H9 (cell line): ENCODE results near the gene EHD4. TPM values are rescaled to one million over a fixed set of nuclear protein-coding genes. Genes with fewer than 3 reads are reported as not detected.

Experiments
- DNase-seq: peaks from one replicate; pipeline ENCODE4 v3.0.0-alpha.2; 2017
- H2AFZ ChIP-seq: one replicate; pipeline ENCODE4 v1.6.1; 2013; ENCODE audit warnings: mild to moderate bottlenecking, low read length, control low read depth, moderate library complexity
- H2AK5ac ChIP-seq: 2 replicates; pipeline ENCODE4 v1.6.1; 2013; ENCODE audit warnings: low read length, control low read depth, mixed read lengths; ENCODE audit not compliant: insufficient read length
- H2BK120ac ChIP-seq: one replicate; pipeline ENCODE4 v1.6.1; 2013; ENCODE audit warnings: low read depth, mild to moderate bottlenecking, low read length, control low read depth, inconsistent platforms; ENCODE audit not compliant: poor library complexity, severe bottlenecking
- H2BK12ac ChIP-seq: 2 replicates; pipeline ENCODE4 v1.6.1; 2013; ENCODE audit warnings: low read length, control low read depth, mixed read lengths, low read depth; ENCODE audit not compliant: insufficient read length
- H2BK15ac ChIP-seq: 2 replicates; pipeline ENCODE4 v1.6.1; 2013; ENCODE audit warnings: low read depth, low read length, control low read depth
- H2BK20ac ChIP-seq: one replicate; pipeline ENCODE4 v1.6.1; 2013; ENCODE audit warnings: low read depth, mild to moderate bottlenecking, low read length, control low read depth, inconsistent platforms; ENCODE audit not compliant: poor library complexity, severe bottlenecking
- H2BK5ac ChIP-seq: 2 replicates; pipeline ENCODE4 v1.6.1; 2013; ENCODE audit warnings: low read length, control low read depth, mixed read lengths; ENCODE audit not compliant: insufficient read length
- H3K14ac ChIP-seq: 2 replicates; pipeline ENCODE4 v1.6.1; 2013; ENCODE audit warnings: low read length, control low read depth; ENCODE audit not compliant: insufficient read depth
- H3K18ac ChIP-seq: 2 replicates; pipeline ENCODE4 v1.6.1; 2013; ENCODE audit warnings: low read depth, mild to moderate bottlenecking, mixed read lengths, low read length, control low read depth; ENCODE audit not compliant: insufficient read length
- H3K23ac ChIP-seq: 2 replicates; pipeline ENCODE4 v1.6.1; 2013; ENCODE audit warnings: low read length, control low read depth, mixed read lengths, low read depth; ENCODE audit not compliant: insufficient read length
- H3K23me2 ChIP-seq: 2 replicates; pipeline ENCODE4 v1.6.1; 2013; ENCODE audit warnings: low read depth, mild to moderate bottlenecking, mixed read lengths, low read length, control low read depth; ENCODE audit not compliant: insufficient read length, poor library complexity, severe bottlenecking
- H3K27ac ChIP-seq: 2 replicates; pipeline ENCODE4 v1.5.1; 2013; ENCODE audit warnings: low read length, control low read depth, mixed read lengths, low read depth; ENCODE audit not compliant: insufficient read length
- H3K27me3 ChIP-seq: 2 replicates; pipeline ENCODE4 v1.6.1; 2013; ENCODE audit warnings: low read length, control low read depth, inconsistent platforms; ENCODE audit not compliant: insufficient read depth
- H3K4ac ChIP-seq: 2 replicates; pipeline ENCODE4 v1.6.1; 2013; ENCODE audit warnings: low read depth, mild to moderate bottlenecking, control low read depth, inconsistent platforms, low read length, moderate library complexity
- H3K4me1 ChIP-seq: 2 replicates; pipeline ENCODE4 v1.6.1; 2013; ENCODE audit warnings: low read length, control low read depth, inconsistent platforms; ENCODE audit not compliant: insufficient read depth
- H3K4me2 ChIP-seq: 2 replicates; pipeline ENCODE4 v1.6.1; 2013; ENCODE audit warnings: low read length, control low read depth, mixed read lengths; ENCODE audit not compliant: insufficient read length, insufficient read depth
- H3K56ac ChIP-seq: 2 replicates; pipeline ENCODE4 v1.6.1; 2013; ENCODE audit warnings: low read depth, mild to moderate bottlenecking, mixed read lengths, low read length, control low read depth; ENCODE audit not compliant: insufficient read length
- H3K79me1 ChIP-seq: 2 replicates; pipeline ENCODE4 v1.6.1; 2013; ENCODE audit warnings: low read depth, mild to moderate bottlenecking, moderate library complexity, low read length, control low read depth, inconsistent platforms; ENCODE audit not compliant: insufficient read depth, poor library complexity, severe bottlenecking
- H3K79me2 ChIP-seq: 2 replicates; pipeline ENCODE4 v1.6.1; 2013; ENCODE audit warnings: low read length, control low read depth, inconsistent platforms; ENCODE audit not compliant: insufficient read depth
- H3K9ac ChIP-seq: 2 replicates; pipeline ENCODE4 v1.6.1; 2013; ENCODE audit warnings: low read length, control low read depth, mixed read lengths; ENCODE audit not compliant: insufficient read length; ENCODE audit errors: extremely low read depth
- H3K9me3 ChIP-seq: one replicate; pipeline ENCODE4 v1.6.1; 2013; ENCODE audit warnings: low read depth, low read length, inconsistent platforms; ENCODE audit not compliant: control insufficient read depth
- H3T11ph ChIP-seq: one replicate; pipeline ENCODE4 v1.6.1; 2013; ENCODE audit warnings: mild to moderate bottlenecking, low read length, control low read depth, inconsistent platforms
- H4K20me1 ChIP-seq: one replicate; pipeline ENCODE4 v1.6.1; 2013; ENCODE audit not compliant: control insufficient read depth, insufficient read length, insufficient read depth
- H4K5ac ChIP-seq: 2 replicates; pipeline ENCODE4 v1.6.1; 2013; ENCODE audit warnings: low read depth, mild to moderate bottlenecking, mixed read lengths, low read length, control low read depth; ENCODE audit not compliant: insufficient read length
- H4K8ac ChIP-seq: replicated peaks from 2 replicates; pipeline ENCODE4 v1.6.1; 2013; ENCODE audit warnings: low read length, control low read depth, mixed read lengths, low read depth; ENCODE audit not compliant: insufficient read length
- H4K91ac ChIP-seq: 2 replicates; pipeline ENCODE4 v1.6.1; 2013; ENCODE audit warnings: low read depth, mild to moderate bottlenecking, moderate library complexity, mixed read lengths, low read length, control low read depth; ENCODE audit not compliant: insufficient read length
- H3K27ac Mint-ChIP-seq, 3 experiments: 2 replicates in 2 of 3; 3 replicates in 1 of 3; pipeline ENCODE4 v1.8.0; 2020 to 2021; ENCODE audit warnings: mixed read lengths in 3 of 3, mild to moderate bottlenecking in 1 of 3, moderate library complexity in 1 of 3
- H3K27me3 Mint-ChIP-seq: 2 replicates; pipeline ENCODE4 v1.8.0; 2021; ENCODE audit warnings: low read depth, mild to moderate bottlenecking, moderate library complexity, mixed read lengths
- H3K36me3 Mint-ChIP-seq, 3 experiments: 2 replicates in 2 of 3; 3 replicates in 1 of 3; pipeline ENCODE4 v1.8.0; 2020 to 2021; ENCODE audit warnings: low read depth in 3 of 3, mixed read lengths in 3 of 3; ENCODE audit not compliant: insufficient read depth in 1 of 3
- H3K4me1 Mint-ChIP-seq, 2 experiments: 2 replicates each; pipeline ENCODE4 v1.8.0; 2020; ENCODE audit warnings: mixed read lengths in 2 of 2
- H3K4me3 Mint-ChIP-seq, 2 experiments: 2 replicates in 1 of 2; 3 replicates in 1 of 2; pipeline ENCODE4 v1.8.0; 2020 to 2021; ENCODE audit warnings: mild to moderate bottlenecking in 2 of 2, mixed read lengths in 2 of 2, moderate library complexity in 1 of 2
- H3K9me3 Mint-ChIP-seq, 2 experiments: 2 replicates in 1 of 2; 3 replicates in 1 of 2; pipeline ENCODE4 v1.8.0; 2020; ENCODE audit warnings: mild to moderate bottlenecking in 2 of 2, mixed read lengths in 2 of 2, moderate library complexity in 1 of 2
- WGBS: extraction: QIAGEN DNeasy Blood & Tissue Kit; methylation state at CpG from one replicate; pipeline ENCODE4 v1.1.7; 2013; ENCODE audit warnings: missing lambda C conversion rate, low lambda C conversion rate, mixed read lengths; ENCODE audit not compliant: insufficient read length; ENCODE audit errors: extremely low coverage; 5-methylcytosine and 5-hydroxymethylcytosine counted together
- total RNA-seq: library from RNA; stranded (reverse); gene quantifications from 2 replicates; pipeline ENCODE4 v1.2.1, GENCODE V29; 2021
- TF ChIP-seq, protein P1 (sequence below): fragments of 200-600 bp; sonication (generic); conservative IDR thresholded peaks from 3 replicates; pipeline ENCODE4 v1.8.0; 2021; ENCODE audit warnings: antibody characterized with exemption, mild to moderate bottlenecking

Gene EHD4
- total RNA-seq, 1 experiment from 2014 or later, result 22.9 TPM

- Histone ChIP-seq H2BK120ac (no peak overlapping the region), H3K14ac (no peak overlapping the region), H3K9me3 (no peaks in the 10 kb centered on the region), H3K23ac (no peak overlapping the region), H3K27me3 (no peaks in the 10 kb centered on the region), H2BK5ac (no peak overlapping the region), H3K4me1 (no peaks in the 10 kb centered on the region), H3K27ac (no peak overlapping the region), H2BK12ac (no peak overlapping the region), H2BK15ac (no peak overlapping the region), H3K79me1 (no peaks in the 10 kb centered on the region), H3K9ac (no peak overlapping the region), H3K79me2 (no peaks in the 10 kb centered on the region), H2AK5ac (no peak overlapping the region), H3K4me2 (no peak overlapping the region), H2AFZ (no peak overlapping the region), H4K5ac (no peak overlapping the region), H4K20me1 (no peaks in the 10 kb centered on the region), H3K23me2 (no peaks in the 10 kb centered on the region), H4K91ac (no peak overlapping the region), H3K4ac (no peak overlapping the region), H2BK20ac (no peak overlapping the region), H4K8ac (no peak overlapping the region), H3K18ac (no peak overlapping the region), H3T11ph (no peak overlapping the region), H3K56ac (no peak overlapping the region)
- Mint-ChIP-seq H3K4me3 (no peak overlapping the region), H3K27me3 (no peaks in the 10 kb centered on the region; the same call in 1 of the 2 replicates), H3K27ac (no peak overlapping the region), H3K36me3 (no peaks in the 10 kb centered on the region), H3K4me1 (peaks cover 10 to 14% of the 10 kb centered on the region in 2 experiments), H3K9me3 (no peaks in the 10 kb centered on the region)
- WGBS, result no CpG with 5 or more reads among the region's 18 CpGs
- TF ChIP-seq, protein P1, sequence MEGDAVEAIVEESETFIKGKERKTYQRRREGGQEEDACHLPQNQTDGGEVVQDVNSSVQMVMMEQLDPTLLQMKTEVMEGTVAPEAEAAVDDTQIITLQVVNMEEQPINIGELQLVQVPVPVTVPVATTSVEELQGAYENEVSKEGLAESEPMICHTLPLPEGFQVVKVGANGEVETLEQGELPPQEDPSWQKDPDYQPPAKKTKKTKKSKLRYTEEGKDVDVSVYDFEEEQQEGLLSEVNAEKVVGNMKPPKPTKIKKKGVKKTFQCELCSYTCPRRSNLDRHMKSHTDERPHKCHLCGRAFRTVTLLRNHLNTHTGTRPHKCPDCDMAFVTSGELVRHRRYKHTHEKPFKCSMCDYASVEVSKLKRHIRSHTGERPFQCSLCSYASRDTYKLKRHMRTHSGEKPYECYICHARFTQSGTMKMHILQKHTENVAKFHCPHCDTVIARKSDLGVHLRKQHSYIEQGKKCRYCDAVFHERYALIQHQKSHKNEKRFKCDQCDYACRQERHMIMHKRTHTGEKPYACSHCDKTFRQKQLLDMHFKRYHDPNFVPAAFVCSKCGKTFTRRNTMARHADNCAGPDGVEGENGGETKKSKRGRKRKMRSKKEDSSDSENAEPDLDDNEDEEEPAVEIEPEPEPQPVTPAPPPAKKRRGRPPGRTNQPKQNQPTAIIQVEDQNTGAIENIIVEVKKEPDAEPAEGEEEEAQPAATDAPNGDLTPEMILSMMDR, result no peak
- no peak for DNase-seq
Observed at GRCh38 chr15:41861736-41862356, 110.5 kb downstream of the EHD4 start.
